ENCODE data around the gene C1QB.

Gene C1QB

GRCh38 chr1:22643928-22644327 lies 9.1 kb upstream of the C1QB start:
- no peak for DNase-seq (ENCODE audit: low read depth in 2 of 2)
- TF ChIP-seq, protein P1, sequence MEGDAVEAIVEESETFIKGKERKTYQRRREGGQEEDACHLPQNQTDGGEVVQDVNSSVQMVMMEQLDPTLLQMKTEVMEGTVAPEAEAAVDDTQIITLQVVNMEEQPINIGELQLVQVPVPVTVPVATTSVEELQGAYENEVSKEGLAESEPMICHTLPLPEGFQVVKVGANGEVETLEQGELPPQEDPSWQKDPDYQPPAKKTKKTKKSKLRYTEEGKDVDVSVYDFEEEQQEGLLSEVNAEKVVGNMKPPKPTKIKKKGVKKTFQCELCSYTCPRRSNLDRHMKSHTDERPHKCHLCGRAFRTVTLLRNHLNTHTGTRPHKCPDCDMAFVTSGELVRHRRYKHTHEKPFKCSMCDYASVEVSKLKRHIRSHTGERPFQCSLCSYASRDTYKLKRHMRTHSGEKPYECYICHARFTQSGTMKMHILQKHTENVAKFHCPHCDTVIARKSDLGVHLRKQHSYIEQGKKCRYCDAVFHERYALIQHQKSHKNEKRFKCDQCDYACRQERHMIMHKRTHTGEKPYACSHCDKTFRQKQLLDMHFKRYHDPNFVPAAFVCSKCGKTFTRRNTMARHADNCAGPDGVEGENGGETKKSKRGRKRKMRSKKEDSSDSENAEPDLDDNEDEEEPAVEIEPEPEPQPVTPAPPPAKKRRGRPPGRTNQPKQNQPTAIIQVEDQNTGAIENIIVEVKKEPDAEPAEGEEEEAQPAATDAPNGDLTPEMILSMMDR (IDR thresholded peaks at IDR 0.05; ENCODE audit: low read depth, low read length): no peak
- H3K4me3 ChIP-seq (replicated peaks in 1 of 2; ENCODE audit: low read depth in 2 of 2, low read length in 2 of 2): no peak overlapping the region

- no peak for DNase-seq (ENCODE audit: low read depth in 2 of 2)
- no peak overlapping the region for H3K4me3 ChIP-seq (replicated peaks in 1 of 2; ENCODE audit: low read depth in 2 of 2, low read length in 2 of 2)
- TF ChIP-seq, protein P1 (IDR thresholded peaks at IDR 0.05; ENCODE audit: low read depth, low read length): no peak
These were observed 7.1 kb upstream of the C1QB start for GRCh38 chr1:22645931-22646330.

GRCh38 chr1:22646384-22646783 lies 6.7 kb upstream of the C1QB start:
- H3K4me3 ChIP-seq (replicated peaks in 1 of 2; ENCODE audit: low read depth in 2 of 2, low read length in 2 of 2): no peak overlapping the region
- TF ChIP-seq, protein P1 (IDR thresholded peaks at IDR 0.05; ENCODE audit: low read depth, low read length): no peak
- DNase-seq (ENCODE audit: low read depth in 2 of 2): peak; percentile 9 to 18

GRCh38 chr1:22650089-22650693 lies 2.8 kb upstream of the C1QB start:
- no peak for DNase-seq (ENCODE audit: low read depth in 2 of 2)
- no peak overlapping the region for H3K4me3 ChIP-seq (replicated peaks in 1 of 2; ENCODE audit: low read depth in 2 of 2, low read length in 2 of 2)
- TF ChIP-seq, protein P1 (IDR thresholded peaks at IDR 0.05; ENCODE audit: low read depth, low read length): no peak

DNA sequence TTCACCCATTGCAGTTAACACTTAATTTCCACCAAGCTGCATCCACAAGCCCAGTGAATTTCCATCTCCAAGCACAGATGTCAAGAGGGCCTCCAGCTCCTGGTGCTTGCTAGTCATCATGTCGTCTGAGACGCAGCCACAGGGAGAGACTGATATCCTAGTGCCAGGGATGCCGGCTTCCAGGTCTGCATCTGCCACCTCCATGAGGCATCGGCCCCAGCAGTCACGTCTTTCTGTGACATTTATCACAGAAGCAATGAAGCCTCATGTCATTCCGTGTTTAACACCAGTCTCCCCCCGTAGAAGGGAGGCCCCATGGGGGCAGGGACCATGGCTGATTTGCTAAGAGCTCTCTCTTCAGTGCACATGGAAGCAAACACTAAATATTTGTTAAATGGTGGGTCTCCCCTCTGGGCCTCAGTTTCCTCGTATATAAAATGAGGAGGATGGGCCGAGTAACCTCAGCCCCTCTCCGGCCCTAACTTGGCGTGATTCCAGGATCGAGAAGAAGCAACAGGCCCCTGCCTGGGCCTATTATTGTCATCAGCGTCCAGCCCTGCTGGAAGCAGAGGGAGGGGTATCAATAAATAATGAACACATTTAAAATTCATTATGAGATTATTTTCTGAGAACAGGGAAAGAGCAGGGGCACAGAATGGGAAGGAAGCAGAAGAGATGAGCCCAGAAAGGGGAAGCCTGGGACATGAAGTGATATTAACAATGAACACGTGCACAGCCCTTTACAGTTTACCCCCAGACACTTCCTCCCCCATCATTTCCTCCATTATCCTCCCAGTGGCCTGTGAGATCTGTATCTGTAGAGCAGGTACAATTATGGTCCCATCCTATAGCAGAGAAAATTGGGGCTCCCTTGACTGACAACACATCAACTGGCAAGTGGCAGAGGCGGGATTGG lies 837 bp upstream of the C1QB start:
- DNase-seq (ENCODE audit: low read depth in 2 of 2): no peak
- H3K4me3 ChIP-seq (replicated peaks in 1 of 2; ENCODE audit: low read depth in 2 of 2, low read length in 2 of 2): no peak overlapping the region
- TF ChIP-seq, protein P1 (IDR thresholded peaks at IDR 0.05; ENCODE audit: low read depth, low read length): no peak

DNA sequence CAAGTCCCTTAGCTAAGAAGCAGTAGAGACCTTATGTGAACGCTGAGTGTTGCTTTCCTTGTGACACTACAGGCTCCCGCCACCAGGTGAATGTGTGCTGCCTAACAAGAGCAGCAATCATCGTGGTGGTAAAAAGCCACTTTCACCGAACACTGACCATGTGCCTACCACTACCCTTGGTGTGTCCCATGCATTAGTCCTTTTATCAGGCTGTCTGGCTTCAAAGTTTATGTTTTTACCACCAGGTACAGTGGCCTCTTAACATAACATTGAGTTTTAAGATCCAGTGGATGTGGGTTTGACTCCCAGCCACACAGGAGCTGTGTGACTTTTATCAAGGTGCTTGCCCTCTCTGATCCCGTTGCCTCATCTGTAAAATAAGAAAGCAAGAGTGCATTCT lies 1.7 kb downstream of the C1QB start:
- TF ChIP-seq, protein P1 (IDR thresholded peaks at IDR 0.05; ENCODE audit: low read depth, low read length): no peak
- DNase-seq (ENCODE audit: low read depth in 2 of 2): no peak
- H3K4me3 ChIP-seq (replicated peaks in 1 of 2; ENCODE audit: low read depth in 2 of 2, low read length in 2 of 2): no peak overlapping the region
